Measurements from ENCODE around the gene FOSL2.

The FOSL2 gene

DNA sequence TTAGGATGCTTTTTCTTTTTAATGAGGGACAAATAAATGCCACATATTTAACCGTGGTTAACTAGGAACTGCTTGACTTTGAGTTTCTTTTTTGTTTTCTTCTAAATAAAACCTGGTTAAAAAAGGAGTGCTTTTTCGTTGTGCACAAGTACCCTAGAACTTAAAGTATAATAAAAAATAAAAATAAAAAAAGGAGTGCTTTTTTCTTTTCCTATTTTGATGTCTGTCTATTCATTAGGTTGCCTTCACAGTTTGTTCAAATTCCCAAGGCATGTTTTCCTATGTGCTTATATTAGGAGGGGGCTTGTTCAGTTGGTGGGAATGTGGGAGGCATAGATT lies 4.4 kb downstream of the FOSL2 start:
- DNase-seq = no peak

DNA sequence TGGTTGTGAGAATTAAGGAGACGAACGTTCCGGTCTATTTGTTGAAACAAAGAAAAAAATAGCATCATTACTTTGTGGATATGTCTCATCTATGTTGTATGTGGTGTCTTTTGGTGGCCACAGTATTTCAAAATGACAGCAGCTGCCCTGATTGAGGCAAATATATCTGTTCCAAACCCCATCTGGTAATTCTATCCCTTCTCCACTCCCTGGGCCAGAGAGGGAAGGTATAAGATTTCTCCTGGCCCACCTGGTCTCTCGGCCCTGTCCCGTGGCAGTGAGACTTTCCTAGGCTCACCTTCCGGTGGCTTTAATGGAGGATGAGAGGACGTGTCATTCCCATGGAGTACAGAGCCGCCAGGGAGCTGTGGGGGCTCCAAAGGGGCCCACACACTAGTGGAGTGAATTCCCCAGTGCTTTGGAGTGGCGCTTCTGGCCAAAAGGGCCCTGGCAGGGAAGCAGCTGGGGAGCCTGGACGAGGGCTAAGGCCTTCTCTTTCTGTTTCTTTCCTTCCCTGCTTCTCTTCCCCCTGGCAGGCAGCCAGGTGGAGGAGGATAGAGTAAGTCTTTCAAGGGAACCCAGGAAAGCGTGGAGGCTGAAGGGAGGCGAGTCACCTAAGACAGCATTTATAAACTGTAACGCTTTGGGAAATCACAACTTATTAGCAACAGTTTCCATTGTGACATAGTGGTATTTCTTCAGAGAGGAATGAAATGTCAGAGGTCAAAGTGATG lies 5.6 kb downstream of the FOSL2 start:
- DNase-seq = no peak

DNA sequence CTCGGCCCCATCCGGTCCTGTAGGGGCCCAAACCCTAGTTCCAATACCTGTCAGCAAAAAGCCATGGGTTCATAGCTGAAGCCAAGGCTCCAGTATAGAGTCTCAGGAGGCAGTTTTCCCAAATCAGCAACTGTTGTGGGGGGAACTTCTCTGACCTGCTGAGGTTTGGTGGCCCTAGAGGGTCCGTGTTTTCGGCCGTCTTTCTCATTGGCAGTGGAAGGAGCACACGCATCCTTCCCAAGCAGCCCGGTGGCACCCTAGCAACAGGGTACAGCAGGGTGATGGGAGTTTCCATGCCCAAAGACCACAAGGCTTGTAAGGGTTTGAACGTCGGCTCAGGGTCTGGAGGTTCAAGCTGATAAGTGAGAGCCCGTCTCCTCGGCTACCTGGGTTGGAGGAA lies 6.6 kb downstream of the FOSL2 start:
- DNase-seq = no peak

DNA sequence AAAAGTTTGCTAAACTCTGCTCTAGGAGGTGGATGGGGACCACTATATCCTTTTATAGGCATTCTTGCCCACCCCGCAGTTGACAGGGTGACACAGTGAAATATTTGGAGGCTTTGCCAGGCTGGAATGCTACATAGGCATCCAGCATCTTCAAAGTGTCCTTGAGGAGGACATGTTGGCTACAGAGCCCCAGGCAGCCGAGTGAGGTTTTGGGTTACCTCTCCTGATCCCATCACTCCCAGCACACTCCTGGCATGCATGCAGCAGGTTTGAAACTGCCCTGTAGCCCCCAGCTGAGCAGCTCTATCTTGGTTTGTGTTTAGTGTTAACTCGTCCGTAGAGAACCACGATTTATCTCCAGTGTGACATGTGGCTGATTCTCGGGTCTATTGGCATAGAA lies 7.3 kb downstream of the FOSL2 start:
- DNase-seq = no peak

DNA sequence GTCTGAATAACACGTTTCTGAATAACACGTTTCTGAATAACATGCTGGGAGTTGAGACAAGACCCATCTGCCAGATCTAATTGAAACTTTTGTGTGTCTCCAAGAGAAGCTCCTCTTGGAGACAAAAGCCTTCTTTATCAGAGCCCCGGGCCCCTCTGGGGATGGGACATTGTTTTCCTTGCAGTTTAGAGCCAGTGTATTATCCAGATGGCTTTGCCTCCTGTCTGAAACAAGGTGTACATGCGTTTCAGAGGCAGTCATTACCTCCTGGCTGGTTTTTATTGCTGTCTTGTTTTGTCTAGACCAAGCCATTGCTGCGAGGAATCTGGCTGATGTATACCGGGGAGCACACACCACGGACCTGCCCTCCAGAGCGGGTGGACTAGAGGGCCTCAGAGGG lies 7.8 kb downstream of the FOSL2 start:
- no peak for DNase-seq

DNA sequence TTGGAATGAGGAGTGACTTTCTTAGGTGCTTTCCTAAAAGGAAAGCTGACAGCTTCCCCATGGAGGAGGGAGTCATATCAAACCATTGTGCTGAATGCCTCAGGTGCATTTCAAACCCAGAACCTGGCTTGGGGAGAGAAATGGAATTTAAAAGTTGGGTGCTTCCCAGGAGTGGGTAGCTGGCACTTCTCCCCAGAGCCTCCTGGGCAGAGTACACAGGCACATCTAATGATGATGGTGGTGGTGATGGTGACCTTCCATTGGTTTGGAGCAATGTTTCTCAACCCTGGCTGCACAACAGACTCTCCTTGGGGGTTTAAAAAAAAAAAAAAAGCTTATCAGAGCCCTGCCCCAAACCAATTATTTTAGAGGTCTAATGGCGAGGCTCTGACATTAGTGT lies 8.3 kb downstream of the FOSL2 start:
- DNase-seq = no peak

DNA sequence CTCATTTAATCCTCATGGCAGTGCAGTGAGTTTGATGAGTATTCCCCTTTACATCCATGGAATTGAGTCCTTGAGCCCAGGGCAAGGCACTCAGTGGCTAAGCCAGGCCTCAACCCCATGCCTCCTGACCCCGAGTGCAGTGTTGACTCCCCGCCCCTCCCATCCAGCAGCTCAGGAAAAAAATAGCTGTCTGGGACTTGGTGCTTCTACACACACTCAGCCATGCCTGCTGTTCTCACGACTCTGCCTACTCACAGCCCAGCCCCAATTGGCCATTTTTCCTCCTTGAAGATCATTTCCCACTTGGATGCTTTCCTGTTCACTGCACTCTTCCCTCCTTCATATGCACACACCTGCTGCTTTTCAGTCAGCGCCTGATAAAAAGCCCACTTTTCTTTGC lies 8.8 kb downstream of the FOSL2 start:
- DNase-seq = no peak

DNA sequence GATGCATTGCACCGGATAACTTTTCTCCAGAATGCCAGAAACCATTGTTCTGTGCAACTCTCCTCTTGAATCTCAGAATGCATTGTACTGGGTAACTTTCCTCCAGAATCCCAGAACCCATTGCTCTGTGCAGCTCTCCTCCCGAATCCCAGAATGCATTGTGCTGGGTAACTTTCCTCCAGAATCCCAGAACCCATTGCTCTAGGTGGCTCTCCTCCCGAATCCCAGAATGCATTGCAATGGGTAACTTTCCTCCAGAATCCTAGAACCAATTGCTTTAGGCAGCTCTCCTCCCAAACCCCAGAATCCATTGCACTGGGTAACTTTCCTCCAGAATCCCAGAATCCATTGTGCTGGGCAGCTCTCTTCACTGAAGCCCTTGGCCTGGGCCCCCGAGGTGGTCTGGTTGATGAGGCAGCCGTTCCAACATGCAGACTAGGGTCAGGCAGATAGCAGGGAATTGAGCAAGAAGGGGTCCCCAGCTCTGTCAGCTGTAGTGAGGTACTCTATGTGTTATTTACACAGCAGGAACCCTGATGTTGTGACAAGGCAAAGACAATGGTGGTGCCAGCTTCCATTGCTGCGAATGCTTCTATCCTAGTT lies 9.4 kb downstream of the FOSL2 start:
- DNase-seq = no peak

DNA sequence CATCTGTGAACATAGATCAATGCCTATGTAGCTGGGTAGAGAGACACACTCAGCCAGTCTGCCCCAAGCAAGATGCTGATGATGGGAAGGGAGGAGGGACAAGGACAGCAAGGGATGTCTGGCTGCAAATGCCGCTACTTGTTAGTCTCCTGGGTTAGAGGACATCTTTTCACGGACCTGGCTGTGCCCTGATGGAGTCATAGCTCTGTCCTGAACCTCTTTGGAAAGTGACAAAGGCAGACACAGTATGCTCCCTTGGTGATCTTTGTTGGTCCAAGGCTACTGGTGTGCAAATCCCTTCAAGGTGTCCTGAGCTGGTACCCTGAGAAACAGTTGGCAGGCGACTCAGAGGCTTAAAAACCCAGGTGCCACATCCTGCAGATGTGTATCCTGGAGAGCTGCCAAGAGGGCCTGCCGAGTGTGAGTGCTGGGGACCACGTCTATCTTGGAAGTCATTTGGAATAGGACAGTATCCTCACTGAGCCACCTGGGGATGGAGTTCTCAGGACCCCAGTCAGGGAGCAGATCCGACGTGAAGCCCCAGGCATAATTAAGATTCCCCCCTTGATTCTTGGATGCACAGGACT lies 10.8 kb downstream of the FOSL2 start:
- no peak for DNase-seq

DNA sequence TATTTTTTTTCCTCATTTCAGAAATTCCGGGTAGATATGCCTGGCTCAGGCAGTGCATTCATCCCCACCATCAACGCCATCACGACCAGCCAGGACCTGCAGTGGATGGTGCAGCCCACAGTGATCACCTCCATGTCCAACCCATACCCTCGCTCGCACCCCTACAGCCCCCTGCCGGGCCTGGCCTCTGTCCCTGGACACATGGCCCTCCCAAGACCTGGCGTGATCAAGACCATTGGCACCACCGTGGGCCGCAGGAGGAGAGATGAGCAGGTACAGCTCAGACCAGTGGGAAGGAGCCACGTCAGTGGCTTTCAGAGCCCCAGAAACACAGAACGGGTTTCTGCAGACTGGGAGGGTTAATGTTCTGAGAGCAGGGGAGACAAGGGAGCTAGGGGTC lies 11.4 kb downstream of the FOSL2 start:
- no peak for DNase-seq

DNA sequence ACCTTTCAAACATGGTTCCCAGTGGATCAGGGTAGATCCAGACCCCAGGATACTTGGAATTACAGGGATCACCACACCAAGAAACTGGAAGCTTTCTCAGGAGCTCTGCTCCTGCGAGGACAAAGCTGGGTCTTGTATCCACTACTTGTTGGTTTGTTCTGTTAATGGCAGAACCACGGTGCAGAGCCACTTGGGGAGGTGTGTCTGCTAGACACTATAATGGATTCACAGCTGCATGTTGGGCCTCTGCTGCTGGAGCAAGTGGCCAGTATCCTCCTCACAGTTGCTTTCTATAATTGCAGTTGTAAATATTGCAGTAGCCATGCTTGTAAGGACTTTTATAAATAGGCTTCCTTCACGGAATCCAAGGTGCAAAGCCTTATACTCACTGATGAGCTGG lies 12.9 kb downstream of the FOSL2 start:
- no peak for DNase-seq

DNA sequence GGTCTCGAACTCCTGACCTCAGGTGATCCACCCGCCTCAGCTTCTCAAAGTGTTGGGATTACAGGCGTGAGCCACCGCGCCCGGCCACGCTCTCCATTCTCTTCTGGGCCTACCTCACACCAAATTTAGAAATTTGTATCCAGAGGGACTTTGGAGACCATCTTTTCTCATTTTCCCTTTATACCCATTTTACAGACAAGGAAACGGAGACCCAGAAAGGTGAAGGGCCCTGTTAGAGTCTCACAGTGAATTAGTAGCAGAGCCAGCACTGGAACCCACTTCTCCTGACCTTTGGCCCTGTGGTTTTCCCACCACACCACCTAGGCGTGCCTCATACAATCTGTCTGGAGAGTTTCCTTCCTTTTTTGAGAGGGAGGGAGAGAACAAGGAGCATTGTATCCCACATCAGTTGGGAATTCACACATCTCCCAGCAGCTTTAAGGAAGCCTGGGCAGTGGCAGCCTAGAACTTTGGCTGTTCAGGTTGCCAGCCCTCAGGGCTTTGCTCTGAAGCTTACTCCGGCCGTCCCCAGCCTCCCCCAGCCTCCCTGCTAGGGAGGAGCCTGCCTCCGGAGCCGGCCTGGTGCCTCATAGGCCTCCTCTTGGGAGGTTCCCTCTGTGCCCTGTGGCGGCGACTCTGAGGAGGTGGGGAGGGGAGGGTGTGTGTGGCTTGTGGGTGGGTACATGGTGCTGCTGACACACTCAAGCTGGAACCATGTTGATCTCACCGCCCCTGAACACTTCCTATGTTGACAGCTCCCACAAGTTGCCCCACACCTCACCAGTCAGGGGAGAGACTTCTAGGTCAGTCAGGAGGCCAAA lies 13.8 kb downstream of the FOSL2 start:
- DNase-seq = no peak

DNA sequence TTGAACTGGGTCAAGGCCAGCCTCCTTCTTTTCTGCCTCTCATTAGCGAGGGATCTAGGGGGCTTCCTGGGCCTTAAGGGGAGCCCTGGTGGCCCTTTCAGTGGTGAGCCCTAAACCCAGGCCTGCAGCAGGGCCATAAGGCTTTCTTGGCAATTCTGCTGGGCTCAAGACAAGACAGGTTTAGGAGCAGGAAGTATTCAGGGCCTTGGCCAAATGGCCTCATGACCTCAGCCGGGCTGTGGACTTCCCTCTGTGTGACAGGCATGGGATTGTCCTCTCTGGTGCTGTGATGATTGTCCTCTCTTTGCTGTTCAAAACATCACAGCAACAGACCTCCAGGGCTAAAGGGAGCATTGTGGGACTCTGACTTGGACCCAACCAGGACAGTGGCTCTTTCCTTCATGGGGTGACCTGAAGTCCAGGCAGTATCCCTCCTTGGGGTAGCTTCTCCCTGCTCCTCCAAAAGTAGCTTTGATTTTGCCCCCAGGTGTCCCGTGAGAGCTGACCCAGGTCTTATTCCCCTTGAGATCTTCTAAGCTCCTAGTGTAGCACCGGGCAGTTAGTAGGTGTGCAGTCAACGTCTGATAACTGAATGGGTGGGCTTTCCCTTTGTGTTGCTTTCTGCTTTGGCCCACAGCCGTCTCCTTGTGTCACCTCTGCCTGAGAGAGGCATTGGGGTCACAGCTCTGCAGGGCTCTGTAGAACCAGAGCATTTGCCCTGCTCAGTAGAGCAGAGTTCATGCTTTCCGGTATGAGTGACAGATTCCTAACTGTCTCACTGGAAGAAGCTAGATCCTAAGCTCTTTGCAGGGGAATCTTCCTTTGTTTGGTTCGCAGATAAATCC lies 14.7 kb downstream of the FOSL2 start:
- no peak for DNase-seq

DNA sequence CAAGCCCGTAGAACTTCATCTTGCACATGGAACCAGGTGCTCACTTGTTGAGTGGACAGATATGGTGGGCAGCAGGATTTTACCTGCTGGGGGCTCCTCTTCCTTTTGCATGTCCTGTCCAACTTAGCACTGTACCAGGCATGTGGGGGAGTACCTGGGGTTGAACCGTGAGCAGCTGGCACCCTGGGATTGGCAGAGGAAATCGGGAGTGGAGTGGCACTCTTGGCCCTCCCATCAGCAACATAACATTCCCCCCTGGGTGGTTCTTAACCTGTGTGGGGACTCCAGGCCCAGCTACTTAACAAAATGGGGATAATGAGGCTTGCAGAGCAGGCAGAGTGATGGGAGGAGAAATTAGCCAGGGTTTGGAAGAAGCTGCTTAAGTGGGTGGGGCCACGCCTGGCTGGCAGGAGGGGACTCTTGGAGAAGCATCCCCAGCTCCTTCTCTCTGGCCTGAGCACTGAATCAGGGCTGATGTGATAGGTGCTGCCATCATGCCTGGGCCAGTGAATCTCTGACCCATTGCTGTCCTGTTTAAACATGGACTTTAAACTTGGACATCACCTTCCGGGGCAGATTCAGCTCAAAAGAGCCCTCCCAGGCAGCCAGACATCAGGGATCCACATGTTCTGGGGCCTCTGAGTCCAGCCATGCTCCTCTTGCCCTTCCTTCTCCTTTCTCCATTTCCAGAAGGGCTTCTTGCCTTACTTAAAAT lies 15.5 kb downstream of the FOSL2 start:
- no peak for DNase-seq

DNA sequence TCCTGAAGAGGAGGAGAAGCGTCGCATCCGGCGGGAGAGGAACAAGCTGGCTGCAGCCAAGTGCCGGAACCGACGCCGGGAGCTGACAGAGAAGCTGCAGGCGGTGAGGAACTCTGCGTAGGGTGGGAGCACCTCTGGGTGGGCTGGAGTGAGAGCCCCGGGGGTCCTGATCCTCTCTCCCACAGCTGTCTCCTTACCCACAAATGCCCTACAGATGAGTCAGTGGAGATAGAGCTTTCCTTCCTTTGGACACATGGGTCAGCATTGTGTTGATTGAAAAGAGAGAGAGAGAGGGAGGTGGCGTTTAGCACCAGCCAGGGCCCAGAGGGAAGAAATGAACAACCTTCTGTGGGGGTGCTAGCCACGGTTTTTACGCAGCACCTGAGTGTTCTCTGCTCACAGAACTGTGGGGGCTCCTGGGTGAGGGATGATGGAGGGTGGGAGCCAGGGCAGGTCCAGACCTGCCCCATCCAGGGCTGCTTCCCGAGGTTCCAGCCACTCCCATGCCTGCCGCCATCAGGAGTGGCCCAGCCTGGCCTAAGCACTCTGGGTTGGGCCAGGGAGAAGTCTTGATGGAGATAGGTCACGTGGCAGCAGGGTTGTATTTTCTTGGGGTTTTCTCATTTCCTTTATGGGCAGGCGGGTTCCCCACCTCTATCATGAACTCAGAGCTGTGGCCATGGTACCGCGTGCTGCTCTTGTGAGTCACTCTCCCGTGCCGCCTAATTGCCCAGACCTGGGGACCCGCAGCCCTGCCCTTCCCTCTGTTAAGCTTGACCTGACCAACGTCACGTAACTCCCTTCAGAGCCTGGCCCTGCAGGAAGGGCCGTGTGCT lies 16.3 kb downstream of the FOSL2 start:
- DNase-seq = no peak

DNA sequence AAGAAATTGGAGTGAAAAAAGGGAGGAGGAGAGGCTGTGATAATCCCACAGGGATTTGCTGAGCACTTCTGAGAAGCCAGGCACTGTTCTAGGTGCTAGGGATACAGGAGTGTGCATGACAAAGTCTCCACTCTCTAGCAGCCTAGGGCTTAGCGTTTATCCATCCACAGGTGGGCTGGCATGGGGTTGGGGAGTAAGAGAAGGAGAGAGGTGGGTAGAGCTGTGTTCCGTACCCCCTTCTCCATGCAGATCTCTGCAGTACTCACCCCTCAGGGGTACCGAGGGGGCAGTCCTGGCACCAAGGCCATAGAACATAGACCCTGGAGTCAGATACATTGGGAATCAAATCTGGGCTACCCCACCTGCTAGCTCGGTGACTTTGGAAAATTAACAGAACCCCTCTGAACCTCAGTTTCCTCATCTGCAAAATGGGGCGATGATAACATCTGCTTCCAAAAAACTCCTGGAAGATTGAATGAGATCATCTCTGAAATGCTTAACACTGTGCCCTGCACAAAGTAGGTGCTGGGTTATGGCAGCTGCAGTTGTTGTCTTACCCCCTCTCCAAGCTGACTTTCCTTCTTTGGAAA lies 18.6 kb downstream of the FOSL2 start:
- no peak for DNase-seq

DNA sequence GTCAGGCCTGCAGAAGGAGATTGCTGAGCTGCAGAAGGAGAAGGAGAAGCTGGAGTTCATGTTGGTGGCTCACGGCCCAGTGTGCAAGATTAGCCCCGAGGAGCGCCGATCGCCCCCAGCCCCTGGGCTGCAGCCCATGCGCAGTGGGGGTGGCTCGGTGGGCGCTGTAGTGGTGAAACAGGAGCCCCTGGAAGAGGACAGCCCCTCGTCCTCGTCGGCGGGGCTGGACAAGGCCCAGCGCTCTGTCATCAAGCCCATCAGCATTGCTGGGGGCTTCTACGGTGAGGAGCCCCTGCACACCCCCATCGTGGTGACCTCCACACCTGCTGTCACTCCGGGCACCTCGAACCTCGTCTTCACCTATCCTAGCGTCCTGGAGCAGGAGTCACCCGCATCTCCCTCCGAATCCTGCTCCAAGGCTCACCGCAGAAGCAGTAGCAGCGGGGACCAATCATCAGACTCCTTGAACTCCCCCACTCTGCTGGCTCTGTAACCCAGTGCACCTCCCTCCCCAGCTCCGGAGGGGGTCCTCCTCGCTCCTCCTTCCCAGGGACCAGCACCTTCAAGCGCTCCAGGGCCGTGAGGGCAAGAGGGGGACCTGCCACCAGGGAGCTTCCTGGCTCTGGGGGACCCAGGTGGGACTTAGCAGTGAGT lies 19.4 kb downstream of the FOSL2 start:
- DNase-seq = no peak

DNA sequence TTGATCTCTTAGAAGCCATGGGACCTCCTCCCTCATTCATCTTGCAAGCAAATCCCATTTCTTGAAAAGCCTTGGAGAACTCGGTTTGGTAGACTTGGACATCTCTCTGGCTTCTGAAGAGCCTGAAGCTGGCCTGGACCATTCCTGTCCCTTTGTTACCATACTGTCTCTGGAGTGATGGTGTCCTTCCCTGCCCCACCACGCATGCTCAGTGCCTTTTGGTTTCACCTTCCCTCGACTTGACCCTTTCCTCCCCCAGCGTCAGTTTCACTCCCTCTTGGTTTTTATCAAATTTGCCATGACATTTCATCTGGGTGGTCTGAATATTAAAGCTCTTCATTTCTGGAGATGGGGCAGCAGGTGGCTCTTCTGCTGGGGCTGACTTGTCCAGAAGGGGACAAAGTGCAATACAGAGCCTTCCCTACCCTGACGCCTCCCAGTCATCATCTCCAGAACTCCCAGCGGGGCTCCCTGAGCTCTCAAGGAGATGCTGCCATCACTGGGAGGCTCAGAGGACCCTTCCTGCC lies 20.0 kb downstream of the FOSL2 start:
- DNase-seq = no peak

DNA sequence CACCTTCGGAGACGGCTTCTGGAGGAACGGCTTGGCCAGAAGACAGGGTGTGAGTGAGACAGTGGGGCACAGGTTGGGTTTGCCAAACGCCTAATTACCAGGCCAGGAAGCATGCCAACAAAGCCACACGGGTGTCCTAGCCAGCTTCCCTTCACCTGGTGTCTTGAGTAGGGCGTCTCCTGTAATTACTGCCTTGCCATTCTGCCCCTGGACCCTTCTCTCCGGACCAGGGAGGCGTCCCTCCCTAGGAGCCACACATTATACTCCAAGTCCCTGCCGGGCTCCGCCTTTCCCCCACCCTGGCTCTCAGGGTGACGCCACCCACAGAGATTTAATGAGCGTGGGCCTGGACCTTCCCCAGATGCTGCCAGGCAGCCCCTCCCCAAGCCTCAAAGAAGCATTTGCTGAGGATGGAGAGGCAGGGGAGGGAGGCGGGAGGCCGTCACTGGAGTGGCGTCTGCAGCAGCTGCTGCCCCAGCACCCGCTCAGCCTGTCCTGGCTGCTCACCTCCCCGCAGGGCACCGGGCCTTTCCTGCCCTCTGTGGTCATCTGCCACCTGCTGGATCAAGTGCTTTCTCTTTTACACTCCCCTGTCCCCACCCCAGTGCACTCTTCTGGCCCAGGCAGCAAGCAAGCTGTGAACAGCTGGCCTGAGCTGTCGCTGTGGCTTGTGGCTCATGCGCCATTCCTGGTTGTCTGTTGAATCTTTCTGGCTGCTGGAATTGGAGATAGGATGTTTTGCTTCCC lies 20.7 kb downstream of the FOSL2 start:
- DNase-seq = peak; percentile 27

Measured in DMS153 (cell line).